T-helper 1 cell treated with Interleukin-12 subunit alpha and Interleukin-12 subunit beta and Interleukin-4 antibody, amounts not matched to agents 30 ng/mL and 1 ng/mL, for 36 hours (primary cell): Measurements from ENCODE around the gene NATD1. TPM values are rescaled to one million over a fixed set of nuclear protein-coding genes. Genes with fewer than 3 reads are reported as not detected.

Source experiments
- intact Hi-C: fragments of 100-400 bp; cut with micrococcal nuclease; formaldehyde crosslinking; loops from one replicate; pipeline ENCODE4 v1.15.1; 2024
- total RNA-seq: library from RNA; stranded (reverse); gene quantifications from 2 replicates; pipeline ENCODE4 v1.2.3, GENCODE V29; 2022

The NATD1 gene
- 3.2 and 3.8 TPM in 2 replicates for total RNA-seq

- intact Hi-C loops = loop anchor here (1.0 kb wide), 10 partner anchors 22 to 298 kb away; partner anchors contain the start of genes DHRS7B, MAP2K3, TMEM11 and USP22
These were observed at the start of gene NATD1 for GRCh38 chr17:21252796-21253645. NATD1 (minus strand) TSS chr17:21253410; CDS start chr17:21253264, 146 bp downstream.

GRCh38 chr17:21301593-21302550, 48.7 kb upstream of the NATD1 start:
- intact Hi-C loops = no loop called here

DNA sequence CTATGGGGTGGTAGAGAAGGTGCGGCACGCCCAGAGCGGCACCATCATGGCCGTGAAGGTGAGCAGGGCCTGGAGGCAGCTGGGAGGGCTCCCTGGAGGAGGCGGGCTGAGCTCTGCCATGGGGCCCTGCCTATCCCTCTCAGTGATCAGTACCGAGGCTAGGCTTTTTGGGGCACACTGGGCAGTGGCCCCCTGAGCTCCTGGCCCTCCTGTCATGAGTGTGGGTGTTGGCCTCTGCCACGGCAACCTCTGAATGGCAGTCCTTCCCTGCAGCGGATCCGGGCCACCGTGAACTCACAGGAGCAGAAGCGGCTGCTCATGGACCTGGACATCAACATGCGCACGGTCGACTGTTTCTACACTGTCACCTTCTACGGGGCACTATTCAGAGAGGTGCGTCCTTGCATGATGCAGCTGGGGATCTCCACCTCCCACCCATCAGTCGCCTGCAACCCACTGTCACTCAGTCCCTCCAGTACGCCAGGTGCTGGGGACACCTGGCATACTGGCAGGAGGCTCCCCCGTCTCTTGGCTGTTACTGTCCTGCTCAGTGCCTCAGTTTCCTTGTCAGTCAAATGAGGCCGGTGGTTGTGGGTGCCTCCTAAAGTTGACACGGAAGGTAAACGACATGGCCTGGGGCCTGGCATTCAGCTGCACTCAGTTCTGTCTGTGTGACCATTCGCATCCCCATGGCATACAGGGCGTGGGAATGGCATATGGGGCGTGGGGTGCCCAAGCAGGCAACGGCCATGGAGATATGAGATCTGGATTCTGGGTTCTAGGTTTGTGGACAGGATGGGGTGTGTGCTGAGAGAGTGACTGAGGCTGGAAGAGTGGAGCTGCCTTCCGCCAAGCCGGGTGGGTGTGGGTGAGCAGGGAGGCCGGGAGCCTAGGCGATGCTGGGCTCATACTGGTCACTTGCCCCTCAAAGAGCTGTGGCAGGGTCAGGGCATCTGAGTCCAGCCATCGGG, 47.7 kb upstream of the NATD1 start:
- intact Hi-C loops = no loop called here

GRCh38 chr17:21299981-21300600, 46.9 kb upstream of the NATD1 start:
- intact Hi-C loops = no loop called here

GRCh38 chr17:21298983-21299519, 45.8 kb upstream of the NATD1 start:
- intact Hi-C loops = no loop called here

DNA sequence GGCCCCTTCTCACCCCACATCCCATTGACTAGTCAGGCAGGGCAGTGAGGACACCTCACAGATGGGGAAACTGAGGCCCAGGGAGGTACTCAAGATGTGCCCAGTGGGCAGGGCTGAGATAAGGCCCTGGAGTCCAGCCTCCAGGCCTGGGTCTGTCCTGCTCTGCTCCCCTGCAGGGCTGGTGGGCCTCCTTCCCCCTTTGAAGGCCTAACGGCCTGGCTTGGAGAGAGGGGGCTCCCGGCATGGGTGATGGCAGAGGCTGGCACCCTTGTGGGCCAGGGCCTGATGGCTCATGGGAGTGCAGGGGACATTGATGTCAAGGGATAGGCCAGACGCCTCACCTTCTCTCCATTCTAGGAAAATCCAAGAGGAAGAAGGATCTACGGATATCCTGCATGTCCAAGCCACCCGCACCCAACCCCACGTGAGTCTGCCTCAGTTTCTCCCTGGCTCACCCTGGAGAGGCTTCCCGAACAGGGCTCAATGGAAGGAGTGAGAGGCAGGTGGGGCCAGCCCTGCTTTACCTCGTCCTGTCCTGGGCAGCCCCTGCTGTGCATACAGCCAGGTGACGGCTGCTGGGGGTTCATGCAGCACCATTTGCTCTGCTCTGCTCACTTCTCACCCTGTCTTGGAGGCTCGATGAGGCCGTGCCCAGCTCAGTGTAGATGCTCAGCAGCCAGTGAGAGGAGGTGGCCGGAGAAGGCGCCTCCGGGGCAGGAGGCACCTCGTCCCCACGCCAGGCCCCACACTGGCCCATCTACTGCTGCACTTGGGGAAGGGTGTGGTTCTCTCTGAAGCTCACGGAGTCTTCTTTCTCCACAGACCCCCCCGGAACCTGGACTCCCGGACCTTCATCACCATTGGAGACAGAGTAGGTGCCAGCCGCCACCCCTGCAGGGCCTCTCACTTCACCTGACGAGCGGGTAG, 45.1 kb upstream of the NATD1 start:
- intact Hi-C loops = no loop called here

DNA sequence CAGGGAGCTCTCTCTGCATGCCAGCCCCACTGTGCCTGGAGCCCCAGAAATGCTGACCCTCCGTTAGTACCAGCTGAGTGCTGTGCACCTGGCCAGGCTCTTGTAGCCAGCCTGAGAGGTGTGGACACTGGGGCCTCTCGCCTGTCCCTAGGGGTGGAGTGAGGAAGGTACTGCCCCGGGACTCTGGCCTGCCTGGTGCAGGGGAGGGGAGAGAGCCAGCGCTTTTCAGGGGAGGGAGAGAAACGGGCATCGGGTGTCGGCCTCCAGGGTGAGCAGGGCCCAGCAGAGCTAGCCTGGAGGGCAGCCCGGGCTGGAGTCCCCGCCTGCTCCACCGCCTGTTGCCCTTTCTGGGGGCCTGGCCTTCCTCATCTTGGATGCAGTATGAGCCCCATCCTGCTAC, 44.4 kb upstream of the NATD1 start:
- intact Hi-C loops = no loop called here

GRCh38 chr17:21297026-21297520, 43.9 kb upstream of the NATD1 start:
- intact Hi-C loops = no loop called here

GRCh38 chr17:21296097-21297025, 43.2 kb upstream of the NATD1 start:
- intact Hi-C loops = no loop called here

DNA sequence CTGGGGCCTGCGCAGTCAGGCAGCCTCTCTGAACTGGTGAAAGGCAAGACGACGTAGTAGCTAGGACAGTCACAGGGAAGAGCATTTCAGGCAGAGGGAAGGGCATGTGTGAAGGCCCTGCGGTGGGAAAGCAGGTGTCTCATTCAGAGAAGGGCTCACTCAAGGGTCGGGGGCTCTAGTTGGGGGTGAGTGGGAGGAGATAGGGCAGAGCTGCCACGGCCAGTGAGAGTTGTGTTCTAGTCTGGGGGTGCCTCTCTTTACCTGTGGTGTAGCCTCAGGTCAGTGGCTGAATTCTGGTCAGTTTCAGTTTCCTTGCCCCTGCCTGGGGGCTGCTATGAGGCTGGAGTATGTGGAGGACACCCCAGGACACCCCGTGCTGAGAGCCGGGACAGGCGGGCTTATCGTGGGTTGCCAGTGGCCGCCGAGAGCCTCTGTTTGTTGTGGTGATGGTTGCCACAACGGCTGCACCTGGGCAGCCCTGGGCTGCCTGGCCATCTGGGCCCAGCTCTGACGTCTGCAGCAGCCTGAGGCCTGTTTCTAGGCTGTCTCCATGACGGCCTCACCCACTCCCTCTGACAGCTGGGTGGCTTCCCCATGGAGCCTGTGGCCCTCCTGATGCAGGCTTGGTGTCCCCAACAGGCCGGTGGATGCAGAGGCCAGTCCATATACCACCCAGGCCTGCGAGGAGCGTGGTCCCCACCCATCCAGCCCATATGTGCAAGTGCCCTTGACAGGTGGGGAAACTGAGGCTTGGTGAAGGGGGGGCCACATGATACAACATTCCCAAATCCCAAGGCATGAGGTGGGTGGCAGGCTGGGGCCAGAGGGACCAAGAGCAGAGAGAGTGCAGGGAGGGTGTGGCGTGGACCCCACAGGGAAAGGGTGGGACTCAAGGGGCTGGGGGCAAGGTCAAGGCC, 42.1 kb upstream of the NATD1 start:
- intact Hi-C loops = no loop called here

- intact Hi-C loops = no loop called here
These were observed 41.3 kb upstream of the NATD1 start for GRCh38 chr17:21294321-21295035.

GRCh38 chr17:21293831-21294210, 40.6 kb upstream of the NATD1 start:
- intact Hi-C loops = no loop called here

GRCh38 chr17:21292867-21293830, 39.9 kb upstream of the NATD1 start:
- intact Hi-C loops = no loop called here

DNA sequence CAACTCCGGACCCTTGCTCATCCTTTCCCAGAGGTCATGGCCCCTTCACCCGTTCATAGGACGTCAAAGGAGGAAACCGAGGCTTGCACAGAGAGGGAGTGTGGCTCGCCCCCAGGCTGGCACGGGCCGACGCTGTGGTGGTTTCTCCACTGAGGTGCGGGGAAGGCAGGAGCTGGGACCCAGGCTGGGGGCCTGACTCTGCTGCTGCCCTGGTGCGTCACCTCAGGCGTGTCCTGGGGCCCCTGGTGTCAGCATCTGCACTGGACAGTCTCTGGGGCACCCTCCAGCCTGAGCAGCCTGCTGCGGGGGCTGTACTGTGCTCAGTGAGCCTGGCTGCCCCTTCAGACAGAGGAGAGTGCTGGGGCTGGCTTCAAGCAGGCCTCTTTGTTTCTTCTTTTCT, 38.7 kb upstream of the NATD1 start:
- intact Hi-C loops = no loop called here

- intact Hi-C loops = no loop called here
These were observed 38.1 kb upstream of the NATD1 start for GRCh38 chr17:21291357-21291756.
